HepG2 (cell line): ENCODE results near the gene SLC17A5. TPM values are rescaled to one million over a fixed set of nuclear protein-coding genes. Genes with fewer than 3 reads are reported as not detected.
A peak's percentile ranks its signal among the peaks of the same experiment; 100 is the strongest.

Source experiments
- ATAC-seq: fragments of 200-7000 bp; cut with Tn5 transposase; 3 replicates; pipeline ENCODE4 v1.9.1; 2020; ENCODE audit warnings: mild to moderate bottlenecking, moderate library complexity
- BruUV-seq: library from RNA; stranded (reverse); fragments of 400-500 nt; replicated peaks from 2 replicates; lab custom pipeline; 2021; lab: Mats Ljungman, UMichigan
- CTCF ChIA-PET: fragments of 300-600 bp; formaldehyde crosslinking; extraction: SDS; loops from one replicate; lab custom pipeline; 2021; ENCODE audit warnings: low total read pairs, inconsistent platforms, low intra/inter-chr PET ratio; lab: Yijun Ruan, JAX
- POLR2A ChIA-PET: fragments of 350-600 bp; sonication (Branson Sonifier 250); formaldehyde crosslinking; loops from one replicate; lab custom pipeline; 2020; ENCODE audit warnings: antibody characterized with exemption, inconsistent platforms; lab: Yijun Ruan, JAX
- DNase-seq: peaks from one replicate; pipeline ENCODE4 v3.0.0-alpha.2; 2015; ENCODE audit warnings: low spot score
- FAIRE-seq: peaks from 3 replicates; lab custom pipeline; 2011; peaks lifted over from hg19 to GRCh38; lab: Jason Lieb, UNC
- H2AFZ ChIP-seq: one replicate; pipeline ENCODE4 v1.6.1; 2011; ENCODE audit warnings: low read length, inconsistent platforms
- H3K27ac ChIP-seq: fragments of 300-600 bp; 3 replicates; pipeline ENCODE4 v1.8.0; 2011; ENCODE audit warnings: mixed run types, mild to moderate bottlenecking, mixed read lengths, low read length, inconsistent platforms; ENCODE audit not compliant: insufficient read depth; ENCODE audit errors: extremely low read length
- H3K27me3 ChIP-seq, 2 experiments: fragments of 200-600 bp in 1 of 2; 2 replicates in 1 of 2; 3 replicates in 1 of 2; pipeline versions ENCODE4 v1.6.0 to v1.8.0; 2011; ENCODE audit warnings: low read length in 2 of 2, mild to moderate bottlenecking in 2 of 2, moderate library complexity in 2 of 2, inconsistent platforms in 1 of 2; ENCODE audit not compliant: insufficient read depth in 2 of 2, control insufficient read depth in 1 of 2
- H3K36me3 ChIP-seq, 2 experiments: fragments of 200-600 bp in 1 of 2; replicated peaks in 1 of 2; 2 replicates in 1 of 2; 3 replicates in 1 of 2; pipeline versions ENCODE4 v1.5.1 to v1.8.0; 2011; ENCODE audit warnings: low read length in 2 of 2, inconsistent platforms in 1 of 2; ENCODE audit not compliant: insufficient read depth in 2 of 2, control insufficient read depth in 1 of 2
- H3K4me1 ChIP-seq: 2 replicates; pipeline ENCODE4 v1.5.1; 2012; ENCODE audit warnings: low read length, inconsistent platforms; ENCODE audit not compliant: insufficient read depth
- H3K4me2 ChIP-seq: 2 replicates; pipeline ENCODE4 v1.6.0; 2011; ENCODE audit warnings: low read depth, low read length, inconsistent platforms
- H3K4me3 ChIP-seq, 3 experiments: fragments of 200-600 bp in 1 of 3; sonication (generic), shearing (Covaris generic) in 1 of 3; replicated peaks in 1 of 3; 2 replicates each; pipeline ENCODE4 v1.5.1; 2011 to 2016; ENCODE audit warnings: low read length in 3 of 3, inconsistent platforms in 2 of 3, low read depth in 2 of 3, mild to moderate bottlenecking in 2 of 3, control low read depth in 1 of 3, mixed read lengths in 1 of 3; ENCODE audit not compliant: insufficient read depth in 1 of 3
- H3K79me2 ChIP-seq: one replicate; pipeline ENCODE4 v1.6.1; 2011; ENCODE audit warnings: low read length, inconsistent platforms; ENCODE audit not compliant: insufficient read depth
- H3K9ac ChIP-seq: 2 replicates; pipeline ENCODE4 v1.6.0; 2011; ENCODE audit warnings: mild to moderate bottlenecking, low read depth, low read length, inconsistent platforms; ENCODE audit not compliant: insufficient read depth
- H3K9me3 ChIP-seq: 2 replicates; pipeline ENCODE4 v1.5.1; 2012; ENCODE audit warnings: mild to moderate bottlenecking, low read length
- H4K20me1 ChIP-seq: 2 replicates; pipeline ENCODE4 v1.6.0; 2011; ENCODE audit warnings: inconsistent platforms, mild to moderate bottlenecking, low read length, moderate library complexity; ENCODE audit not compliant: insufficient read depth
- ATF7 ChIP-seq, 2 experiments: fragments of 450-650 bp in 1 of 2; sonication (generic) in 1 of 2; formaldehyde crosslinking in 1 of 2; IDR thresholded peaks; 2 replicates each; pipeline versions ENCODE4 v1.4.0 to v1.6.1; 2016 to 2020; ENCODE audit warnings: antibody characterized with exemption in 1 of 2, mild to moderate bottlenecking in 1 of 2, missing genetic modification reagents in 1 of 2
- LCORL ChIP-seq, 2 experiments: fragments of 450-650 bp in 1 of 2; sonication (generic) in 1 of 2; formaldehyde crosslinking in 1 of 2; IDR thresholded peaks; 2 replicates each; pipeline versions ENCODE4 v1.5.0 to v1.6.1; 2017 to 2020; ENCODE audit warnings: antibody characterized with exemption in 1 of 2, missing genetic modification reagents in 1 of 2
- MAFG ChIP-seq: sonication (generic); formaldehyde crosslinking; IDR thresholded peaks from 2 replicates; pipeline ENCODE4 v1.5.1; 2020; ENCODE audit warnings: mild to moderate bottlenecking, missing genetic modification reagents
- RAD21 ChIP-seq: fragments of 450-650 bp; formaldehyde crosslinking; IDR thresholded peaks from 2 replicates; pipeline ENCODE4 v1.5.0; 2020; ENCODE audit warnings: mild to moderate bottlenecking
- SMC3 ChIP-seq: IDR thresholded peaks from 2 replicates; pipeline ENCODE4 v1.6.1; 2011; ENCODE audit warnings: low read length, improper control_type of control experiment
- ZFAT ChIP-seq: sonication (generic); formaldehyde crosslinking; conservative IDR thresholded peaks from 2 replicates; pipeline ENCODE4 v1.8.1; 2023; ENCODE audit warnings: missing genetic modification reagents, inconsistent platforms
- ZFP37 ChIP-seq: sonication (generic); formaldehyde crosslinking; IDR thresholded peaks from 2 replicates; pipeline ENCODE4 v1.4.0; 2020; ENCODE audit warnings: missing genetic modification reagents, borderline replicate concordance
- ZNF619 ChIP-seq: sonication (generic); formaldehyde crosslinking; IDR thresholded peaks from 2 replicates; pipeline ENCODE4 v1.4.0; 2020; ENCODE audit warnings: mild to moderate bottlenecking, missing genetic modification reagents
- ZNF780A ChIP-seq: sonication (generic); formaldehyde crosslinking; IDR thresholded peaks from 2 replicates; pipeline ENCODE4 v1.8.0; 2022; ENCODE audit warnings: mild to moderate bottlenecking, missing genetic modification reagents, moderate library complexity
- WGBS: methylation state at CpG from one replicate; pipeline ENCODE4 v1.1.6; 2017; ENCODE audit warnings: low lambda C conversion rate; 5-methylcytosine and 5-hydroxymethylcytosine counted together
- in situ Hi-C: cut with HindIII; loops from 2 replicates; pipeline ENCODE4 v1.10.0; 2017; ENCODE audit warnings: low pct_unique_long_range_greater_than_20kb; ENCODE audit not compliant: extremely low pct_ligation_motif_present
- intact Hi-C: fragments of 100-400 bp; cut with micrococcal nuclease; formaldehyde crosslinking; loops from one replicate; pipeline ENCODE4 v1.10.0; 2022; ENCODE audit not compliant: unreplicated experiment
- polyA plus RNA-seq, 8 experiments: library from polyadenylated mRNA; depleted of rRNA in 3 of 8; stranded (reverse) in 7 of 8; unstranded in 1 of 8; fragments of >200 nt; fragmentation: Illumina TruSeq in 4 of 8; extraction: Trizol in 4 of 8; gene quantifications; 2 replicates each; pipeline versions ENCODE4 v1.2.1 to v1.2.3, GENCODE V29; 2011 to 2016; ENCODE audit warnings: low read depth in 4 of 8, missing spikeins in 1 of 8, mixed read lengths in 1 of 8; ENCODE audit not compliant: insufficient read depth in 1 of 8
- total RNA-seq, 5 experiments: library from RNA; depleted of rRNA; stranded (reverse); fragments of >200 nt; fragmentation: Illumina TruSeq; extraction: Trizol; gene quantifications; 2 replicates each; pipeline ENCODE4 v1.2.3, GENCODE V29; 2016; ENCODE audit warnings: low read depth in 1 of 5
- TF ChIP-seq, protein P1 (sequence below): IDR thresholded peaks from 2 replicates; pipeline ENCODE4 v1.6.1; 2016
- TF ChIP-seq, protein P2 (sequence below): sonication (generic); formaldehyde crosslinking; conservative IDR thresholded peaks from 2 replicates; pipeline ENCODE4 v1.4.0; 2020; ENCODE audit warnings: missing genetic modification reagents
- TF ChIP-seq, protein P3 (sequence below): sonication (generic); formaldehyde crosslinking; IDR thresholded peaks from 2 replicates; pipeline ENCODE4 v1.5.1; 2020; ENCODE audit warnings: mild to moderate bottlenecking, moderate library complexity, missing genetic modification reagents
- TF ChIP-seq, protein P4 (sequence below): sonication (generic); formaldehyde crosslinking; IDR thresholded peaks from 2 replicates; pipeline ENCODE4 v1.8.0; 2022; ENCODE audit warnings: missing genetic modification reagents, mild to moderate bottlenecking, moderate library complexity, borderline replicate concordance

SLC17A5 gene
- total and polyA plus RNA-seq, 2 of the 13 experiments (the other 11 are each of a cell fraction or from before 2014, with no cell fraction given) = 18.3 to 20.5 TPM

DNA sequence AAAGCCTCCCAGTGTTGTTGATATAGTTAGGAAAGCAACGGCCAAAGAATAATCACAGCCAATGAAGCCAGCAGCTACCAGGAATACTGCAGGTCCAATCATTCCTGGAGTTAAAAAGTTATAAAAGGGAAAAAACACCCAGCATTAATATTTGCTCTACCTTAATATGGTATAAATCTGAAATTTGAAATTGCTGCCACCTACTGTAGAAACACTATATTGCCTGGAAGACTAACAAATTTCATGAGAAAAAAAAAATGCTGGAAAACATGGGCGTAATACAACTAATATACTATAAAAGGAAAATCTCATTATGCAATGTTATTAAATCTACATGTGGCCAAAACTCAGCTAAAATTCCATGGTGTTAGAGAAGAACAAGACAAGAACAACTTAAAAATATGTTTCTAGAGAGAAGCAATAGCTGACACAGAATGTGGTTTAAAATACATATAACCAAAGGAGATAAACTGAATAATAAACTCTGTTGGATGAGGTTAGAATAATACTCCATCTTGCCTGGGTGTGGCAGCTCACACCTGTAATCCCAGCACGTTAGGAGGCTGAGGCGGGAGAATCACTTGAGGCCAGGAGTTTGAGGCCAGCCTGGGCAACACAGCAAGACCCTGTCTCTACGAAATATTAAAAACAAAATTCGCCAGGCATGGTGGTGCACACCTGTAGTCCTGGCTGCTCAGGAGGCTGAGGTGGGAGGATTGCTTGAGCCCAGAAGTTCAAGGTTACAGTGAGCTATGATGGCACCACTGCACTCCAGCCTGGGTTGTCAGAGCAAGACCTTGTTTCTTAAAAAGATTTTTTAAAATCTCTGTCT, 43.1 kb downstream of the SLC17A5 start:
- H4K20me1 ChIP-seq = no peaks in the 10 kb centered on the region
- ATAC-seq (peak; percentile 51; the same call in 2 of the 3 replicates), FAIRE-seq (peak; percentile 60), DNase-seq (peak; percentile 52)
- peaks cover 17% of the 10 kb centered on the region for H3K4me1 ChIP-seq
- H3K36me3 ChIP-seq = peaks cover 1 to 16% of the 10 kb centered on the region in 2 experiments; a peak in 3 of 5 replicates
- H2AFZ ChIP-seq = no peak overlapping the region
- no peaks in the 10 kb centered on the region for H3K79me2 ChIP-seq
- in situ Hi-C loops (no loop called here), intact Hi-C loops (loop anchor here (1.0 to 5.0 kb wide), 2 partner anchors 43 to 95 kb away; no protein-coding TSS in a partner anchor)
- POLR2A ChIA-PET = interaction anchor here (1.1 to 2.4 kb wide), 2 partner anchors 89 to 97 kb away, joined by 4 to 16 read pairs; no protein-coding TSS in a partner anchor
- no TSS peak for BruUV-seq
- H3K4me2 ChIP-seq = no peak overlapping the region
- H3K27ac ChIP-seq = no peak overlapping the region
- WGBS = 78% methylated on average over 6 of the region's 6 CpGs
- no peaks in the 10 kb centered on the region for H3K9me3 ChIP-seq
- no peak overlapping the region for H3K9ac ChIP-seq
- H3K27me3 ChIP-seq = no peaks in the 10 kb centered on the region
- no peak overlapping the region for H3K4me3 ChIP-seq
- CTCF ChIA-PET = interaction anchor here (1.7 kb wide), 1 partner anchor 95 kb away, joined by 13 read pairs; no protein-coding TSS in a partner anchor
- TF ChIP-seq ZFAT = no peak
- TF ChIP-seq MAFG (CRISPR knock-in tag) = no peak
- TF ChIP-seq RAD21 (CRISPR knock-in tag) = peak; percentile 65
- TF ChIP-seq ZNF619 (CRISPR knock-in tag) = no peak
- TF ChIP-seq ZNF780A (CRISPR knock-in tag) = no peak
- TF ChIP-seq, protein P1, sequence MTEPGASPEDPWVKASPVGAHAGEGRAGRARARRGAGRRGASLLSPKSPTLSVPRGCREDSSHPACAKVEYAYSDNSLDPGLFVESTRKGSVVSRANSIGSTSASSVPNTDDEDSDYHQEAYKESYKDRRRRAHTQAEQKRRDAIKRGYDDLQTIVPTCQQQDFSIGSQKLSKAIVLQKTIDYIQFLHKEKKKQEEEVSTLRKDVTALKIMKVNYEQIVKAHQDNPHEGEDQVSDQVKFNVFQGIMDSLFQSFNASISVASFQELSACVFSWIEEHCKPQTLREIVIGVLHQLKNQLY (CRISPR knock-in tag) = no peak
- no peak for TF ChIP-seq ZFP37
- TF ChIP-seq, protein P2, sequence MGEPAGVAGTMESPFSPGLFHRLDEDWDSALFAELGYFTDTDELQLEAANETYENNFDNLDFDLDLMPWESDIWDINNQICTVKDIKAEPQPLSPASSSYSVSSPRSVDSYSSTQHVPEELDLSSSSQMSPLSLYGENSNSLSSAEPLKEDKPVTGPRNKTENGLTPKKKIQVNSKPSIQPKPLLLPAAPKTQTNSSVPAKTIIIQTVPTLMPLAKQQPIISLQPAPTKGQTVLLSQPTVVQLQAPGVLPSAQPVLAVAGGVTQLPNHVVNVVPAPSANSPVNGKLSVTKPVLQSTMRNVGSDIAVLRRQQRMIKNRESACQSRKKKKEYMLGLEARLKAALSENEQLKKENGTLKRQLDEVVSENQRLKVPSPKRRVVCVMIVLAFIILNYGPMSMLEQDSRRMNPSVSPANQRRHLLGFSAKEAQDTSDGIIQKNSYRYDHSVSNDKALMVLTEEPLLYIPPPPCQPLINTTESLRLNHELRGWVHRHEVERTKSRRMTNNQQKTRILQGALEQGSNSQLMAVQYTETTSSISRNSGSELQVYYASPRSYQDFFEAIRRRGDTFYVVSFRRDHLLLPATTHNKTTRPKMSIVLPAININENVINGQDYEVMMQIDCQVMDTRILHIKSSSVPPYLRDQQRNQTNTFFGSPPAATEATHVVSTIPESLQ (CRISPR knock-in tag) = no peak
- TF ChIP-seq SMC3 = peak; percentile 70
- TF ChIP-seq, protein P3, sequence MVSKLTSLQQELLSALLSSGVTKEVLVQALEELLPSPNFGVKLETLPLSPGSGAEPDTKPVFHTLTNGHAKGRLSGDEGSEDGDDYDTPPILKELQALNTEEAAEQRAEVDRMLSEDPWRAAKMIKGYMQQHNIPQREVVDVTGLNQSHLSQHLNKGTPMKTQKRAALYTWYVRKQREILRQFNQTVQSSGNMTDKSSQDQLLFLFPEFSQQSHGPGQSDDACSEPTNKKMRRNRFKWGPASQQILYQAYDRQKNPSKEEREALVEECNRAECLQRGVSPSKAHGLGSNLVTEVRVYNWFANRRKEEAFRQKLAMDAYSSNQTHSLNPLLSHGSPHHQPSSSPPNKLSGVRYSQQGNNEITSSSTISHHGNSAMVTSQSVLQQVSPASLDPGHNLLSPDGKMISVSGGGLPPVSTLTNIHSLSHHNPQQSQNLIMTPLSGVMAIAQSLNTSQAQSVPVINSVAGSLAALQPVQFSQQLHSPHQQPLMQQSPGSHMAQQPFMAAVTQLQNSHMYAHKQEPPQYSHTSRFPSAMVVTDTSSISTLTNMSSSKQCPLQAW (CRISPR knock-in tag) = no peak
- TF ChIP-seq LCORL (IDR thresholded peaks at IDR 0.05) = no peak
- no peak for TF ChIP-seq LCORL (CRISPR knock-in tag; IDR thresholded peaks at IDR 0.05)
- TF ChIP-seq, protein P4, sequence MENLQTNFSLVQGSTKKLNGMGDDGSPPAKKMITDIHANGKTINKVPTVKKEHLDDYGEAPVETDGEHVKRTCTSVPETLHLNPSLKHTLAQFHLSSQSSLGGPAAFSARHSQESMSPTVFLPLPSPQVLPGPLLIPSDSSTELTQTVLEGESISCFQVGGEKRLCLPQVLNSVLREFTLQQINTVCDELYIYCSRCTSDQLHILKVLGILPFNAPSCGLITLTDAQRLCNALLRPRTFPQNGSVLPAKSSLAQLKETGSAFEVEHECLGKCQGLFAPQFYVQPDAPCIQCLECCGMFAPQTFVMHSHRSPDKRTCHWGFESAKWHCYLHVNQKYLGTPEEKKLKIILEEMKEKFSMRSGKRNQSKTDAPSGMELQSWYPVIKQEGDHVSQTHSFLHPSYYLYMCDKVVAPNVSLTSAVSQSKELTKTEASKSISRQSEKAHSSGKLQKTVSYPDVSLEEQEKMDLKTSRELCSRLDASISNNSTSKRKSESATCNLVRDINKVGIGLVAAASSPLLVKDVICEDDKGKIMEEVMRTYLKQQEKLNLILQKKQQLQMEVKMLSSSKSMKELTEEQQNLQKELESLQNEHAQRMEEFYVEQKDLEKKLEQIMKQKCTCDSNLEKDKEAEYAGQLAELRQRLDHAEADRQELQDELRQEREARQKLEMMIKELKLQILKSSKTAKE (CRISPR knock-in tag) = no peak
- no peak for TF ChIP-seq ATF7 (IDR thresholded peaks at IDR 0.05)
- no peak for TF ChIP-seq ATF7 (CRISPR knock-in tag; IDR thresholded peaks at IDR 0.05)
